ENCODE results near the gene CNPY2. TPM values are rescaled to one million over a fixed set of nuclear protein-coding genes. Genes with fewer than 3 reads are reported as not detected.

CNPY2 gene
- total and polyA plus RNA-seq, 2 donors (not counting 3 experiments of a cell fraction or from before 2014, with no cell fraction given): 183 to 256 TPM

DNA sequence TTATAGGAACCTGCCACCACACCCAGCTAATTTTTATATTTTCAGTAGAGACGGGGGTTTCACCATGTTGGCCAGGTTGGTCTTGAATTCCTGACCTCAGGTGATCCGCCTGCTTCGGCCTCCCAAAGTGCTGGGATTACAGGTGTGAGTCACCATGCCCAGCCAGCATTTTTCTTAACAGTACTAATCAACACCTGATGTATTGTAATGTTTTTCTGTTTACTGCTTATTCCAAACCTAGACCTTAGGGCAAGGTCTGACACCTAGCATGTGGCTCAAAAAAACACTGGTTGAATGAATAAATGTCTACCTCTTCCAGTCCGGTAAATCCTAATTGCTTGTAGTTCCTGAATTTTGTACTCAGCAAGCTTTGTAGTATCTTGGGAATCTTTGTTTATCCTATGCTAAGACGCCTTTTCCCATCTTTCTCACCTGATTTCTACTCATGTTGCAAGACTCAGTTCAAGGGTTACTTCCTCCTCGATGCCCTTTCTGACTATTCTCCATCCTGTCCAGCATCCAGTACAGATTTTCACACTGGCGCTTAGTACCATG, 15.2 kb upstream of the CNPY2 start:
- Histone ChIP-seq H3K27ac (ENCODE audit: insufficient read depth, low read depth, low read length) (no peak overlapping the region), H3K4me1 (ENCODE audit: control insufficient read depth, extremely low read depth, insufficient read depth, low read length) (peaks cover 16% of the 10 kb centered on the region), H3K27me3 (ENCODE audit: control insufficient read depth in 2 of 2, insufficient read depth in 2 of 2, low read length in 2 of 2) (no peaks in the 10 kb centered on the region), H3K4me2 (ENCODE audit: insufficient read depth, low read length) (no peak overlapping the region), H4K20me1 (replicated peaks; ENCODE audit: control insufficient read depth, extremely low read depth, insufficient read depth, low read length) (no peaks in the 10 kb centered on the region), H3K36me3 (ENCODE audit: control insufficient read depth in 2 of 2, extremely low read depth in 1 of 2, insufficient read depth in 2 of 2, low read length in 2 of 2) (peaks cover 0 to 2% of the 10 kb centered on the region in 2 experiments), H3K79me2 (ENCODE audit: control insufficient read depth, insufficient read depth, low read length) (no peaks in the 10 kb centered on the region), H3K9me3 (replicated peaks; ENCODE audit: control insufficient read depth, insufficient read depth, low read length) (no peaks in the 10 kb centered on the region), H2AFZ (ENCODE audit: low read depth, low read length) (no peak overlapping the region), H3K9ac (replicated peaks; ENCODE audit: extremely low read depth, insufficient read depth, low read length) (no peak overlapping the region), H3K9me1 (replicated peaks; ENCODE audit: control insufficient read depth, extremely low read depth, insufficient read depth, low read length) (no peaks in the 10 kb centered on the region), H3K4me3 (replicated peaks in 1 of 3; ENCODE audit: insufficient read depth in 1 of 3, low read depth in 1 of 3, low read length in 3 of 3) (no peak overlapping the region)
- TF ChIP-seq POLR2A (IDR thresholded peaks at IDR 0.05; ENCODE audit: low read depth, low read length) (no peak), EZH2 (IDR thresholded peaks at IDR 0.05; ENCODE audit: borderline replicate concordance, low read depth, low read length, severe bottlenecking) (no peak), GATA2 (IDR thresholded peaks at IDR 0.05; ENCODE audit: insufficient read depth, insufficient read length, low read depth, low read length) (no peak), MYC (IDR thresholded peaks at IDR 0.05; ENCODE audit: low read depth, low read length) (no peak), FOS (IDR thresholded peaks at IDR 0.05; ENCODE audit: borderline replicate concordance, insufficient read depth, low read length) (no peak), CTCF (IDR thresholded peaks at IDR 0.05; ENCODE audit: extremely low read depth in 1 of 2, insufficient read depth in 1 of 2, low read depth in 1 of 2, low read length in 2 of 2) (no peak), JUN (IDR thresholded peaks at IDR 0.05; ENCODE audit: borderline replicate concordance, insufficient read depth, insufficient read length, low read depth) (no peak), POLR2AphosphoS5 (IDR thresholded peaks at IDR 0.05; ENCODE audit: insufficient read depth, low read depth, low read length) (no peak)
- TF ChIP-seq, protein P1, sequence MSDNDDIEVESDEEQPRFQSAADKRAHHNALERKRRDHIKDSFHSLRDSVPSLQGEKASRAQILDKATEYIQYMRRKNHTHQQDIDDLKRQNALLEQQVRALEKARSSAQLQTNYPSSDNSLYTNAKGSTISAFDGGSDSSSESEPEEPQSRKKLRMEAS (IDR thresholded peaks at IDR 0.05; ENCODE audit: insufficient read depth, insufficient read length): no peak
- POLR2A ChIA-PET: no interaction called here
- no TSS peak for BruUV-seq (replicated peaks)
- dilution Hi-C loops (cut with MboI; ENCODE audit: extremely low pct_ligation_motif_present, low sequenced_read_pairs) (no loop called here), intact Hi-C loops (cut with micrococcal nuclease) (no loop called here)
- FAIRE-seq: no peak
- no peak for DNase-seq (ENCODE audit: low read depth, low spot score)
- CTCF ChIA-PET: no interaction called here
